GM21717 (cell line): Measurements from ENCODE around the gene TRIM33.
A peak's percentile ranks its signal among the peaks of the same experiment; 100 is the strongest.

Experiments used
- ATAC-seq: cut with Tn5 transposase; IDR thresholded peaks from one replicate; pipeline ENCODE4 v1.9.1; 2021; ENCODE audit warnings: mild to moderate bottlenecking, moderate library complexity; ENCODE audit not compliant: unreplicated experiment

Gene TRIM33

DNA sequence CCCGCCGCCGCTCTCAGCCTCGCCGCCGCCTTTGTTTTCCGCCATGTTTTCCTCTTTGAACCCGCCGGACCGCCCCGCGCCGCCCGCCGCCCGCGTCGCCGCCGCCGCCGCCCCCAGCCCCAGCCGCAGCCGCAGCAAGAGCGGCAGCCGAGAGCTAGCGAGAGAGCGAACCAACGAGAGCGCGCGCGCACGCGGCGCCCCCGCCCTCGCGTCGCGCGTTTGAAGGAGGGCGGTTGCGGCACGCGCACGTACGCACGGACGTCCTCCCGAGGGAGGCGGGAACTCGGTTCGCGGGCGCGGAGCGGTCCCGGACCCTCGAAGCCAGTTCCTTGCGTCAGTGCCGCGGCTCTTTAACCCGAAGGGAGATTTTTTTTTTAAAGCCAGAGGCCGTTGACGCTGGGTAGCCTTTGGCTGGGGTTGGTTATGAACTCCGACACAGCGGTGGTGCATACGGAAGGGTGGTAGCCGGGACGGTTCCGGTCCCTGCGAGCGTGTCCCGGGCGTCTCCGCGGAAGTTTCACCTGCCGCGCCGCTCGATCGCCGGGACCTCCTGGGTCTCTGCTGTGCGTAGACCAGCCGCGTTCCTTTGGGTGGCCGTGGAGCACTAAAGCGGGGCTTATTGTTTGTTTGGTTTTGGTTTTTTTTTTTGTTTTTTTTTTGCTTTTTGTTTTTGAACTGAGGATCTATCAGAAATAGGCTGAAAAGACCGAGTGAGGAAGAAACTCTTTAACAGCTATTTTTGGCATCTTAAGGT lies at the start of gene TRIM33:
Gene TRIM33 (minus strand): TSS at position 172 of the 754 bp plus-strand sequence. CDS start 127 bp downstream, at position 45.
- peak; percentile 77 for ATAC-seq

DNA sequence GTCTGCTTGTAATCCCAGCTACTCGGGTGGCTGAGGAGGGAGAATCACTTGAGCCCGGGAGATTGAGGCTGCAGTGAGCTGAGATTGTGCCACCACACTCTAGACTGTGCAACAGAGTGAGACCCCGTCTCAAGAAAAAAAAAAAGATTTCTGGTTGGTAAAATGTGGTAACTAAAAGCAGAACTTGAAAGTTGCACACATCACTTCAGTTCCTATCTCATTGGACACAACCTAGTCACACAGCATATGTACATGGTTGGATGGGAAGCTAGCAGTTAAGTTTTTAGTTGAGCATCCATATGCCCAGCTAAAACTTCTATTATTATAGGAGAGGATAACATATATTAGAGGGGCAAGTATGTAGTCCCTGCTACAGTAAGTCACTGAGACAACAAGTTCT lies 48.4 kb upstream of the TRIM33 start:
- ATAC-seq, result peak; percentile 64

DNA sequence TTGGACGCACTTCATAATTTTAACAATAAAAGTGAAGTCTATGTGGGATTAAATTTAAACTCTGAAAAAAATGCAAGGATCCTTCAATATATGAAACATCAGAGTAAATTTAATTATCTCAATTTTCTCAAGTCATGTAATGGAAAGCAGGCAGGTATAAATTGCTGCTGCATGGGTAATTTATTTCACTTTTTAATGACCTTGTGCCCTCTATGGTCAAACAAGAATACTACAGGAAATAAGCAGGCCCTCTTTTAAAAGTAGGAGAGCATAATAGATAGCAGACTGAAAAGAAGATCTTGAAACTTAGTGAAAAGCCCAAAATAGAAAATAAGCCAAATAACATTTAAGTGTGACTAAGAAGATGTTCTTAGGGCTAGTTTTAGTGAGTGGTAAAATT lies 47.5 kb upstream of the TRIM33 start:
- no peak for ATAC-seq

DNA sequence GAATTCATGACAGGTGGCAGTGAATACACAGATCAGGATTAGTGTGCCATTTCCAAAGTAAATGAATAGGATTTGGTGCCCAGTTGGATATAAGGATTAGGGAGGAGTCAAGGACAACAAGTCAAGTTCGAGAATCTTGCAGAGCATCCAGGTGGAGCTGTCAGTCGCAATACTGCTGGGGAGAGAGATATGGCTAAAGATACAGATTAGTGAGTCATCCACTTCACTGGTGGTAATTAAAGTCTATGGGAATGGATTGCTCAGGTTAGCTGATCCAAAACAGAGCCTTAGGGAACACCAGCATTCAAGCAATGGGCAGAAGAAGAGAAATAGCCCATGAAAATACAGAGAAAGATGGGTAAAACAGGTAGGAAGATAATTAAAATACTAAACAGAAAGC lies 43.6 kb upstream of the TRIM33 start:
- ATAC-seq, result no peak

DNA sequence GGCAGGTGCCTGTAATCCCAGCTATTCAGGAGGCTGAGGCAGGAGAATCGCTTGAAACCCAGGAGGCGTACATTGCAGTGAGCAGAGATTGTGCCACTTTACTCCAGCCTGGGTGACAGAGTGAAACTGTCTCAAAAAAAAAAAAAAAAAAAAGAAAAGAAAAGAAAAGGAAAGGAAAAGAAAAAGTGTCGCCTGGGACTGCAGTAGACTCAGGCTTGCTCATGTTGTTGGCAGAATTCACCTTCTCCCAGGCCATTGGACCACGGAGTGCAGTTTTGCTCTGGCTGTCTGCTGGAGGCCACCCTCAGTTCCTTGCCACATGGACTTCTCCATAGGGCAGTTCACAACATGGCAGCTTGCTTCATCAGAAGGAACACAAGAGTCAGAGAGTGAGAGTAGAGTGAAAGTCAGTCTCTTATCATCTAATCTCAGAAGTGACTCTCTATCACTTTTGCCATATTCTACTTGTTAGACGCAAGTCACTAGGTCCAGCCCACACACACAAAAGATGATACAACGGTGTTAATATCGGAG lies 41.2 kb upstream of the TRIM33 start:
- ATAC-seq, result no peak

DNA sequence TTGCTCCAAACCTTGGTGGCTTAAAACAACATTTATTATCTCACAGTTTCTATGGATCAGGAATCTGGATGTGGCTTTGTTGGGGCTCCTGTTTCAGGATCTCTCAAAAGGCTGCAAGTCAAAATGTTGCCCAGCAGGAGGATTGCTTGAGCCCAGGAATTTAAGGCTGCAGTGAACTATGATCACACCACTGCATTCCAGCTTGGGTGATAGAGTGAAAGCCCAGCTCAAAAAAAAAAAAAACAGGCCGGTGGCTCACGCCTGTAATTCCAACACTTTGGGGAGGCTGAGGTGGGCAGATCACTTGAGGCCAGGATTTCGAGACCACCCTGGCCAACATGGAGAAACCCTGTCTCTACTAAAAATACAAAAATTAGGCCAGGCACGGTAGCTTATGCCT lies 40.4 kb upstream of the TRIM33 start:
- no peak for ATAC-seq

DNA sequence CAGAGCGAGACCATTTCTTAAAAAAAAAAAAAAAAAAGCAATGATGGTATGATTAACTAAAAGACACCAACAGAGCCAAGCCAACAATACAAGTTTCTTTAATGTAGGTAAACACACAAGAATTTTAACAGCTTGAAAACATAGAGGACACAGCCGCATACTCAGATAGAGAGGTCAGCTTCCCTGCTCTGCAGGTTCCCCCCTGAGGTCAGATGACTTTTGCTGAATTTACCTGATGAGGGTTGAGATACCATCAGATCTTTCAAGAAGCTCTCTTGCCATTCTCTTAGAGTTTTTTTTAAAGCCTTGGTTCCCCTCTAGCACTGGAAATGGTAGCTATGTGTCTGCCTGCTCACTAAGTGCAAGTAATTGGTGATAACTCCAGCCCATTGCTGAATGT lies 39.3 kb upstream of the TRIM33 start:
- ATAC-seq, result no peak

DNA sequence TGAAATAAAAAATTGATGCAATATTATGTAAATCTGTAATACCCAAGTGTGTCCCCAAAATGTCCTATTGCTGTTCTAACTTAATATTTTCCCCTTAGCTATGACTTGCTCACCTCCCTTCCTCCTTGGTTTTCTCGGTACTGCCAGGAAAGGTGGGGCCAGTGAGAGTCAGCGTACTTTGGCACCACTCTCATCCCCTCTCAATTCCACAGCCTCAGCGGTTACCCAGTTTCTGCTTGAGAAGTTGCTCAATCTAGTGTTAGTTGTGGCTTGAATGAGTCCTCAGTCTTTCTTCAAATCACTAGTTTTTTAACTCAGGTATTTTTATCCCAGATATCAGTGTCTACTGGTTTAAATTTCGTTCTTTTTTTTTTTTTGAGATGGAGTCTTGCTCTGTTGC lies 38.1 kb upstream of the TRIM33 start:
- no peak for ATAC-seq

DNA sequence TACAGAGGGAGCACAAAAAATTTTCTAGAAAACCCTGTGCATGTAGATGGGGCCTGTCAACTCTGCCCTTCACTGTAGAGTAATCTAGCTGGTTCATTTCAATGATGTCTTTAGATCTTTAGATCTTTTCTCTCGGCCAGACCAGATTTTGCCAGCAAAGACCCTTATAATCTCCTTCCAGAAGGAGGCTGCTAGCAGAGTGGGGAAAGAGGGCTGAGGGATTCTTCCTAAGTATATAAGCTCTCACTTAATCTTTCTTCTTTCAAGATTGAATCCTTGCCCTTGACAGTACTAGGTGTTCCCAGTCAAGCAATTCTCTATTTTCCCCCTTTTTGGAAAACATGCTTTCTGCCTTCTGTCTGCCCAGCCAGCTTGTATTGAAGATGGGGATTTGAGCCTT lies 36.1 kb upstream of the TRIM33 start:
- ATAC-seq, result no peak

DNA sequence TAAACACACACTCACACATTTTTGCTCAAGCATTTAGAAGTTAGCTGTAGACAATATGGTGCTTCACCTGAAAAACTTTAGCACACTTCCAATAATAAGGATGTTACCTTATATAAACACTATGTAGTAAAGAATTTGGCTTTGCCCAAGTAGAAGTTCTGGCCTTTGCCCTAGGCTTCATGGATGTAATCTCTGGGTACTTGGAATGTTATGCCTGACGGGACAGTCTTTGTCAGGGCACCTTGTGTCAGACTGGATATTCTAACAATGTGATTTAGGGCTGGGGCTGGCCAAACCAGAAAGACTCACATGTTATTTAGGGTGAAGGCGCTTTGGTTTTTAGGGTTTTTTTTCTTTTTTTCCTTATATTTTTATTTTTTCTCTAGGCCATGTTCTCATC lies 34.8 kb upstream of the TRIM33 start:
- no peak for ATAC-seq

DNA sequence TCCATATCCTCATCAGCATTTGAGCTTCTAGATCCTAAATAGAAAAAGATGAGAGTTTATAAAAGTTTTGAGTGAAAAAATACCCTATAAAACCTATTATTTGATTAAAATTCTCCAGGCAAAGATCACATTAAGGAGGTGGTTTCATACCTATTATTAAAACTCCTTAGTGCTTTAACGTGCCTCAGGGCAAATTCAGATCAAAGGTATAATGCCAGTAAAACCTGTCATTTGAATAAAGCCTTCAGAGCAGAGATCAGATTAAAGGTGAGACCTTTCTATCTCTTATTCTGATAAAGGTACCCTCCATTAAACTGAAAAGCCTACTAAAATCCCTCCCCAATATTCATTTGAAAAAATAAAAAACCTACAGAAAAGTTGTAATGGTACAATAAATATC lies 34.3 kb upstream of the TRIM33 start:
- no peak for ATAC-seq

DNA sequence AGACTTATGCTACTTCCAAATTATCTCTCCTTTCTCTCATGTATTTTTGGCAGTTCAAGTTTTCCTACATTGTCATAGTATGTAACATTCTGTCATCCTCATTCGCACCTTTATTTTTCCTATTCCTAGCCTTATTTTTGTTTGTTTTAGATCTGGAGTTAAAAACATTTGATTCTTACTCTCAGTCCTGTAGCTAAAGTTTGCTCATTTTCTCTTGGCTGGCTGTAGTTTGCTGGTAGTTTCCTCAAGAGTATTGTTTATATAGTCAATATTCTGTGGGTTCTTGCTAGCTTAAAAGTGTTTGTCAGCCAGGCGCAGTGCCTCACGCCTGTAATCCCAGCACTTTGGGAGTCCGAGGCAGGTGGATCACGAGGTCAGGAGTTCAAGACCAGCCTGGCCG lies 29.8 kb upstream of the TRIM33 start:
- no peak for ATAC-seq

DNA sequence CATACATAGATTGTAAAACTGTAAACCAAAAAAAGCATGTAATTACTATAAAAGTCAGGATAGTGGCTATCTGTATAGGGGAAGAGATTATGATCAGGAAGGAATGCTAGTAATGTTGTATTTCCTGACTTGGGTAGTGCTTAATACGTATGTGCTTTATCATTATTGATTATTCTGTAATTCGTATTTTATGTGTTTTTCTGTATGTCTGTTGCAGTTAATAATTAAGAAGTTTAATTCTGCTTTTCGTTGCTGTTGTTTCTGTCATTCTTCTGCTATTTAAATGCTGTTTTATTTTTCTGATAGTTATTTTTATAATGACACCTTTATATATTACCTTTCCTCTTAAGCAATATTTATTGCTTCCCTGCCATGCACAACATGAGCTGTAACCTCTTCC lies 29.3 kb upstream of the TRIM33 start:
- no peak for ATAC-seq

DNA sequence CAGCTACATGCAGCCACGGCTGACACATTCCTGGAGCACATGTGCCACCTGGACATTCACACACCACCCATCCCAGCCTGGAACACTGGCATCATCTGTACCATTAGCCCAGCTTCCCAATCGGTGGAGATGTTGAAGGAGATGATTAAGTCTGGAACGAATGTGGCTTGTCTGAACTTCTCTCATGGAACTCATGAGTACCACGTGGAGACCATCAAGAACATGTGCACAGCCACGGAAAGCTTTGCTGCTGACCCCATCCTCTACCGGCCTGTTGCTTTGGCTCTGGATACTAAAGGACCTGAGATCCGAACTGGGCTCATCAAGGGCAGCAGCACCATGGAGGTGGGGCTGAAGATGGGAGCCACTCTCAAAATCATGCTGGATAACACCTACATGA lies 25.0 kb upstream of the TRIM33 start:
- ATAC-seq, result no peak

DNA sequence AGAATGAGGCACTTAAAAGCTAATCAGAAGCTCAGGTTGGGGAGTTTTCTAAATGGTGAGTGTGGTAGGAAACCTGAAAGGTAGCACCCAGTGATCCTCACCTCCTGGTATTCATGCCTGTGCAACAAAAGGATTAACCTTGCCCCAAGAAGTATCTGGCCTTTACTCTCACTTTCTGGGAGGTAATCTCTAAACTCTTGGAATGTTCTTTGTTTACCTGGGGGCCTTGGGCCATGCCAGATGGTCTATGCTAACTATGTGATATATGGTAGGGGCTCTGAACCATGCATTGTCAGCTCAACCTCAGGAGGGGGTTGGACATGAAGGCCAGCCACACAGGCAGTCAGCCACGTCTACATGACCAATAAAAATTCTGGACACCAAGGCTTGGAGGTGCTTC lies 24.4 kb upstream of the TRIM33 start:
- no peak for ATAC-seq

DNA sequence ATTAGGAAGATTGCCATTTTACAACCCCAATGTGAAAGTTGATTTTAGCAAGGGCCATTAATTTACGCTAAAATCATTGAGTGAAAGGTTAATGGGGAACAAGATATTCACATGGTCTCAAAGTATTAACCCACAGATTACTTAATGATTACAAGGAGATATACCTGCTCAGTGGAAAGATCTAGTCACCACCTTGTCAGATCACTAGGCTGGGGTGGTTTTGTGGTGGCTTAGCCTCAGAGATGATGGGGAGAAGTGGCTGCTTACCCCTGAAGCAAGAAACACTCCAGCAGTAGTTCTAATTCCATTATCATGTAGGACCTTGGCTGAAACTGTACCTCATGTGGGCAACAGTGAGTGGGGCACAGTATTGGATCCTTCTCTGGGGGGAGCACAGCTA lies 20.1 kb upstream of the TRIM33 start:
- ATAC-seq, result no peak

DNA sequence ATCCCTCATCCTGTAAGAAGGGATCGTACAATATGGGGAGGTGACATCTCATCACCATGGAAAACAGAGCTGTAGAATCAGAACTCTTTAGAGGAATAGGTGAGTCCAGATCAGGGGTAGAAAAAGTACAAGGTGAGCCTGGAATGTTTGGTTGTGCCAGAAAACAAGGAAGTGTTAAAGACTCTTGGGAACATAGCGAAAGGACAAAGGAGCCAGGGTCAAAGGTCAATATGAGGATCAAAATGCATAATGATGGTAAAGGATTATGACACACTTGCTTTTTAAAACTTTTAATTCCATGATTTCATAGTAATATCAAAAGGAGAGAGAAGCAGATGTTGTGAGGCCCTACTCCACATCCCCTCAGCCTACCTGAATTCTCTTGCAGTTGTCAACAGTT lies 19.2 kb upstream of the TRIM33 start:
- no peak for ATAC-seq

DNA sequence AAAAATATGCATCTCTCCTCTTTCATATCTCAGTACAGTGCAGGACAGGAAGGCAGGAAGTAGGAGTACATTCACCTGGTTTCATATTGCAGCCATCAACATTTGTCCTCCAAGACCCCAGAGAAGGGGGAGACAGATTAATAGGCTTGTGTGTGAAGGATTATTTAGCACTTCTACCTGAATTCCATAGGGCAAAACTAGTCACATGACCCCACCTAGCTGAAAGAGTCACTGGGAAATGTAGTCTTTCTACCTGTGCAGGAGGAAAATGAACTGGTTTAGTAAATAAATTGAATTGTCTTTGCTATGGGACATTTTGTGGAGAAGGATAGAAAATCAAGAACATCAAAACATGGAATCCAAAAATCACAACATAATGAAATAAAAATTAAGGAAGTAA lies 13.9 kb upstream of the TRIM33 start:
- ATAC-seq, result no peak

DNA sequence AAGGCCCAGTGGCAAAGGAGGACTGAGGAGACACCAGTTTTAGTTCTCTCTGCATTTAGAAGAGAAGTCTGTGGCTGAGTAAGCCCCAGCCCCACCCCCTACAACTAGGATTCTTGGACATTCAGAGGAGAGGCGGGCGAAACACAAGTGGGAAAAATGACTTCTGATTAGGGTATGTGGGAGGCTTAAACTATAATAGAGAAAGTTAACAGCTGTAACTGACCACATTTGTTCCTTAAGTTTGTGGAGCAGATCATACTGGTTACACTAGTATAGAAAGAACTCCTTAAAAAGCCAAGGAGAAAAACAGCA lies 11.2 kb upstream of the TRIM33 start:
- no peak for ATAC-seq

DNA sequence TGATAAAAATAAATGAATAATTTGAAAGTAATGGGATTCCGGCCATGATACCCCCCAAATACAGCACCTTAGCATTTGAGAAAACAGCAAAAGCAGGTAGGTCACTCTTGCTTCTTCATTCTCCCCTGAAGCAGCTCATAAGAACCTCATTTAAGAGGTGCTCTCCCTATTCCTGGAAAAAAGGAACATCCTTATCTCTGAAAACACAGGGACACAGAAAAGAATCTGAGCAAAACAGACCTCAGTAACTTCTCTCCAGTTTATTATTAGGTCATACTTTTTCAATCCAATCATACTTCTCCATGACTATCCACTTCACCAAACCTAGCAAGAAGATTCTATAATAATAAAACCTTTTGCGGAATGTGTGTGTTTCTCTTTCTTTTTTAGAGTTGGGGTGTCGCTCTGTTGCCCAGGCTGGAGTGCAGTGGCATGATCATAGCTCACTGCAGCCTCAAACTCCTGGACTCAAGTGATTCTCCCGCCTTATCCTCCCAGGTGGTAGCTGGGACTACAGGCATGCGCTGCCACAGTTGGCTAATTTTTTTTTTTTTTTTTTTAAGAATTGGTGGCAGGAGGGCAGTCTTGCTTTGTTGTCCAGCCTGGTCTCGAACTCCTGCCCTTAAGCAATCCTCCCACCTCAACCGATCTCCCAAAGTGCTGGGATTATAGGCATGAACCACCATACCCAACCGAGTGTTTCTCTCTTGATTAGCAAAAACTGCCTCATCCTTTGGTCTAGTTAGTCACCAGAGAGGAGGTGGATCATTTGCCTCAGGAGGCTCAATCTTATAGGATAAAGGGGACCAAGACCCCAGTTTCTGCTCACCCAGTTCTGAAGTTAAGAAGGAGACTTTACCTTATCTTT lies 10.6 kb upstream of the TRIM33 start:
- ATAC-seq, result no peak

DNA sequence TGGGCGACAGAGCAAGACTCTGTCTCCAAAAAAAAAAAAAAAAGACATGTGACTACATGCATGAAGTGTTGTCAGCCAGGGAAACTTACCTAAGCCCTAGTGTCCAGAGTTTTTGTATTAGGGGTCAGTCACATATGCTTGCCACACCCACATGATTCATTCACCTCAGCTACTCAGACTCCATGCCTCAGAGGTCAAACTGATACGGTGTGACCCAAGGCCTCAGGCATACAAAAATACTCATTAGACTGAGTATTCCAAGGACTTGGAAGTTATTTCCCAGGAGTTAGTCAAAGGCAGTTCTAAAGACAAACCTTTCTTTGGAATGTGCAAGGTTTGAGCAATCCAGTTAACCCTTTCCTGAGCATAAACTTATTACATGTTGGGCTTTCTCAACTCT lies 6.3 kb upstream of the TRIM33 start:
- ATAC-seq, result no peak

DNA sequence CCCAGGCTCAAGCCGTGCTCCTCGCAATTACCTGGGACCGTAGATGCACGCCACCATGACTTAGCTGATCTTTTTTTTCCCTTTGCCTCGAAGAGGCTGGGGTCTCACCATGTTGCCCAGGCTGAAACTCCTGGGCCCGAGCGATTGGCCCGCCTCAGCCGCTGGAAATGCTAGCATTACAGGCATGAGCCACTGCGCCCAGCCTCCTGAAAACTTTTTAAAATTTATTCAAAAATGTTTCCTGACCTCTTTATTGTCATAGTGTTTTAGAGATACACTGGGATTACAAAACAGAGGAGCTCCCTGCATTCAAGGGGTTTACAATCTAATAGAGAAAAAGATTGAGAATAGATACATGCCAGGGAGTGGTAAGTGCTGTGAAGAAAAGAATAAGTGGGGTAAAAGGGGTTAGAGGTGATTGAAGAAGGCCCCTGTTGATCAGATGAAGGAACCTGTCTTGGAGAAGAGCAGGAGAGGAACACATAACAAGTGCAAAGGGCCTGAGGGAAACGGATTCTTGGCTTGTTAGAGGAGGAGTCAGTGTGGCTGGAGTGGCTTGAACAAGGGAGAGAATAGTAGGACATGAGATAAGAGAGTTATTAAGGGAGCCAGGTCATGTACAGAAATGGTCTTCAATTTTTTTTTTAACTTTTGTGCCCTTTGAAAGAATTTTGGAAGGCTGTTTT lies 1.7 kb upstream of the TRIM33 start:
- no peak for ATAC-seq
